DOHH2 (cell line): ENCODE results near the gene MCF2L.

Source experiments
- H3F3A ChIP-seq: fragments of 200-600 bp; sonication (generic), shearing (Covaris generic); 2 replicates; pipeline ENCODE4 v1.6.0; 2016; ENCODE audit warnings: antibody characterized with exemption, mild to moderate bottlenecking; ENCODE audit not compliant: control insufficient read depth, insufficient read depth
- H3K27ac ChIP-seq: fragments of 200-600 bp; sonication (generic); 2 replicates; pipeline ENCODE4 v1.5.1; 2014; ENCODE audit warnings: low read depth, mild to moderate bottlenecking, low read length, moderate library complexity
- H3K27me3 ChIP-seq: fragments of 200-600 bp; sonication (generic); 2 replicates; pipeline ENCODE4 v1.6.1; 2014; ENCODE audit warnings: mild to moderate bottlenecking, low read length, mixed read lengths; ENCODE audit not compliant: control insufficient read depth
- H3K36me3 ChIP-seq: fragments of 200-600 bp; sonication (generic); 2 replicates; pipeline ENCODE4 v1.6.1; 2014; ENCODE audit warnings: mild to moderate bottlenecking, low read length, moderate library complexity, mixed read lengths; ENCODE audit not compliant: control insufficient read depth
- H3K4me1 ChIP-seq: fragments of 200-600 bp; sonication (generic); 2 replicates; pipeline ENCODE4 v1.6.1; 2014; ENCODE audit warnings: mild to moderate bottlenecking, low read length, mixed read lengths; ENCODE audit not compliant: control insufficient read depth
- H3K4me2 ChIP-seq: fragments of 200-600 bp; sonication (generic); 2 replicates; pipeline ENCODE4 v1.6.0; 2014; ENCODE audit warnings: mild to moderate bottlenecking, low read length, moderate library complexity
- H3K4me3 ChIP-seq: fragments of 200-600 bp; sonication (generic); 2 replicates; pipeline ENCODE4 v1.5.1; 2014; ENCODE audit warnings: mild to moderate bottlenecking, low read length, mixed read lengths
- H3K79me2 ChIP-seq: fragments of 200-600 bp; sonication (generic); 2 replicates; pipeline ENCODE4 v1.6.1; 2014; ENCODE audit warnings: mild to moderate bottlenecking, low read length, mixed read lengths; ENCODE audit not compliant: control insufficient read depth
- H3K9me2 ChIP-seq: fragments of 200-600 bp; sonication (generic); replicated peaks from 2 replicates; pipeline ENCODE4 v1.6.1; 2014; ENCODE audit warnings: mild to moderate bottlenecking, low read length, mixed read lengths; ENCODE audit not compliant: control insufficient read depth
- H3K9me3 ChIP-seq: fragments of 200-600 bp; sonication (generic); 2 replicates; pipeline ENCODE4 v1.6.1; 2014; ENCODE audit warnings: antibody characterized with exemption, low read length, mixed read lengths; ENCODE audit not compliant: control insufficient read depth, insufficient read depth
- H4K20me1 ChIP-seq: fragments of 200-600 bp; sonication (generic); 2 replicates; pipeline ENCODE4 v1.6.0; 2014; ENCODE audit warnings: low read depth, mild to moderate bottlenecking, antibody characterized with exemption, low read length, moderate library complexity; ENCODE audit not compliant: control insufficient read depth, insufficient read depth
- CTCF ChIP-seq: fragments of 200-600 bp; sonication (generic); IDR thresholded peaks from one replicate; pipeline ENCODE4 v1.5.1; 2014; ENCODE audit warnings: antibody characterized with exemption, mild to moderate bottlenecking, low read depth, low read length; ENCODE audit not compliant: poor library complexity, severe bottlenecking
- EZH2phosphoT487 ChIP-seq: fragments of 200-600 bp; sonication (generic); IDR thresholded peaks from 2 replicates; pipeline ENCODE4 v1.6.1; 2017; ENCODE audit warnings: borderline replicate concordance, mild to moderate bottlenecking, antibody characterized with exemption, low read length, moderate library complexity, mixed read lengths

Gene MCF2L

GRCh38 chr13:113112893-113113845 is 144.2 kb downstream of the MCF2L start:
- Histone ChIP-seq H4K20me1 (no peaks in the 10 kb centered on the region), H3K27ac (no peak overlapping the region)

GRCh38 chr13:113113846-113114271 is 144.8 kb downstream of the MCF2L start:
- H3K79me2 ChIP-seq: no peaks in the 10 kb centered on the region
- no peaks in the 10 kb centered on the region for H4K20me1 ChIP-seq
- no peaks in the 10 kb centered on the region for H3F3A ChIP-seq
- no peaks in the 10 kb centered on the region for H3K9me2 ChIP-seq
- H3K4me1 ChIP-seq: no peaks in the 10 kb centered on the region
- H3K27ac ChIP-seq: no peak overlapping the region
- H3K36me3 ChIP-seq: no peaks in the 10 kb centered on the region
- no peak for TF ChIP-seq EZH2phosphoT487
- TF ChIP-seq CTCF: no peak
- peaks cover 7% of the 10 kb centered on the region; the same call in 1 of the 2 replicates for H3K9me3 ChIP-seq
- no peak overlapping the region for H3K4me2 ChIP-seq
- H3K27me3 ChIP-seq: no peaks in the 10 kb centered on the region
- H3K4me3 ChIP-seq: no peak overlapping the region

More at GRCh38 chr13:113112893-113113845, 144.2 kb downstream of the MCF2L start:
- Histone ChIP-seq H3F3A (no peaks in the 10 kb centered on the region), H3K9me3 (peaks cover 7% of the 10 kb centered on the region; the same call in 1 of the 2 replicates), H3K79me2 (no peaks in the 10 kb centered on the region), H3K4me2 (no peak overlapping the region), H3K9me2 (no peaks in the 10 kb centered on the region), H3K4me1 (no peaks in the 10 kb centered on the region), H3K4me3 (no peak overlapping the region), H3K27me3 (no peaks in the 10 kb centered on the region), H3K36me3 (no peaks in the 10 kb centered on the region)
- TF ChIP-seq EZH2phosphoT487 (no peak), CTCF (no peak)

- H3K79me2 ChIP-seq: no peaks in the 10 kb centered on the region
- no peaks in the 10 kb centered on the region for H3F3A ChIP-seq
- H3K9me3 ChIP-seq: peaks cover 1% of the 10 kb centered on the region; the same call in 1 of the 2 replicates
- no peak overlapping the region for H3K4me3 ChIP-seq
- no peaks in the 10 kb centered on the region for H3K27me3 ChIP-seq
- no peaks in the 10 kb centered on the region for H3K36me3 ChIP-seq
- H3K4me2 ChIP-seq: no peak overlapping the region
- H3K9me2 ChIP-seq: no peaks in the 10 kb centered on the region
- H4K20me1 ChIP-seq: no peaks in the 10 kb centered on the region
- H3K4me1 ChIP-seq: no peaks in the 10 kb centered on the region
- TF ChIP-seq EZH2phosphoT487: no peak
- no peak for TF ChIP-seq CTCF
- H3K27ac ChIP-seq: no peak overlapping the region
Measured at GRCh38 chr13:113114511-113115362, 145.7 kb downstream of the MCF2L start.
